Neural progenitor cell (in vitro differentiated cells): Measurements from ENCODE around the gene DCUN1D5.

ENCODE experiments used
- EZH2 ChIP-seq: fragments of 200-600 bp; sonication (generic); IDR thresholded peaks from 2 replicates; pipeline ENCODE4 v1.6.1; 2017; ENCODE audit warnings: antibody characterized with exemption, mild to moderate bottlenecking, moderate library complexity
- EZH2phosphoT487 ChIP-seq: fragments of 200-600 bp; sonication (generic); IDR thresholded peaks from 2 replicates; pipeline ENCODE4 v1.6.1; 2017; ENCODE audit warnings: antibody characterized with exemption
- TF ChIP-seq, protein P1 (sequence below): fragments of 200-600 bp; sonication (generic); IDR thresholded peaks from 2 replicates; pipeline ENCODE4 v1.5.1; 2017; ENCODE audit warnings: antibody characterized with exemption, mild to moderate bottlenecking

DNA sequence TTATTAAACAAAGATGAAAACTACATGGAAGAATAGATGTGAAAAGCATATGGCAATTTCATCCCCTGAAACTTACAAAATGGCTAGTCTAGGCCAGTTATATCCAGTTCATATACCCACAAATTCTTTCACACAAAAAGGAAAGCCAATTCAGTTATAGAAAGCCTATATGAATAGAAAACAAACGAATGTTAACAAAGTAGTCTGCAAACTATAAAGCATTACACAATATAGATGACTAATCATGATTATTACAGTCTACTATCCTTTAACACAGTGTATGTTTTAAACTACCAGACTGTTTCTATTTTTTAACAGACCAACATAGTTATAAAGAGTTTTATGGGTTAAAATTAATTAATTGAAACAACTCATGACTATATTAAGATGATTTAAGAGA lies 12.1 kb downstream of the DCUN1D5 start:
- TF ChIP-seq, protein P1, sequence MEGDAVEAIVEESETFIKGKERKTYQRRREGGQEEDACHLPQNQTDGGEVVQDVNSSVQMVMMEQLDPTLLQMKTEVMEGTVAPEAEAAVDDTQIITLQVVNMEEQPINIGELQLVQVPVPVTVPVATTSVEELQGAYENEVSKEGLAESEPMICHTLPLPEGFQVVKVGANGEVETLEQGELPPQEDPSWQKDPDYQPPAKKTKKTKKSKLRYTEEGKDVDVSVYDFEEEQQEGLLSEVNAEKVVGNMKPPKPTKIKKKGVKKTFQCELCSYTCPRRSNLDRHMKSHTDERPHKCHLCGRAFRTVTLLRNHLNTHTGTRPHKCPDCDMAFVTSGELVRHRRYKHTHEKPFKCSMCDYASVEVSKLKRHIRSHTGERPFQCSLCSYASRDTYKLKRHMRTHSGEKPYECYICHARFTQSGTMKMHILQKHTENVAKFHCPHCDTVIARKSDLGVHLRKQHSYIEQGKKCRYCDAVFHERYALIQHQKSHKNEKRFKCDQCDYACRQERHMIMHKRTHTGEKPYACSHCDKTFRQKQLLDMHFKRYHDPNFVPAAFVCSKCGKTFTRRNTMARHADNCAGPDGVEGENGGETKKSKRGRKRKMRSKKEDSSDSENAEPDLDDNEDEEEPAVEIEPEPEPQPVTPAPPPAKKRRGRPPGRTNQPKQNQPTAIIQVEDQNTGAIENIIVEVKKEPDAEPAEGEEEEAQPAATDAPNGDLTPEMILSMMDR = no peak
- TF ChIP-seq EZH2phosphoT487 (no peak), EZH2 (no peak)
